ENCODE measurements around the gene CECR2. TPM values are rescaled to one million over a fixed set of nuclear protein-coding genes. Genes with fewer than 3 reads are reported as not detected.

The CECR2 gene
- total RNA-seq, 1 donor from 2014 or later = 25.3 TPM

GRCh38 chr22:17578136-17578754 is 209.0 kb downstream of the CECR2 start:
- no peak for TF ChIP-seq CTCF (conservative IDR thresholded peaks at IDR 0.05)
- H3K4me3 Mint-ChIP-seq = no peak overlapping the region
- H3K27me3 Mint-ChIP-seq = no peaks in the 10 kb centered on the region
- H3K36me3 Mint-ChIP-seq = no peaks in the 10 kb centered on the region
- H3K27ac Mint-ChIP-seq = no peak overlapping the region
- DNase-seq (ENCODE audit: extremely low spot score, unreplicated experiment) = no peak
- no peaks in the 10 kb centered on the region for H3K9me3 Mint-ChIP-seq
- H3K4me1 Mint-ChIP-seq (ENCODE audit: unreplicated experiment) = peaks cover 15% of the 10 kb centered on the region

GRCh38 chr22:17579535-17579981 is 210.3 kb downstream of the CECR2 start:
- Mint-ChIP-seq H3K36me3 (no peaks in the 10 kb centered on the region), H3K27ac (no peak overlapping the region), H3K9me3 (no peaks in the 10 kb centered on the region), H3K27me3 (no peaks in the 10 kb centered on the region), H3K4me3 (no peak overlapping the region), H3K4me1 (ENCODE audit: unreplicated experiment) (peaks cover 15% of the 10 kb centered on the region)
- DNase-seq (ENCODE audit: extremely low spot score, unreplicated experiment) = no peak
- no peak for TF ChIP-seq CTCF (conservative IDR thresholded peaks at IDR 0.05)

GRCh38 chr22:17580441-17581031 is 211.3 kb downstream of the CECR2 start:
- no peak for TF ChIP-seq CTCF (conservative IDR thresholded peaks at IDR 0.05)
- Mint-ChIP-seq H3K27me3 (no peaks in the 10 kb centered on the region), H3K27ac (no peak overlapping the region), H3K36me3 (no peaks in the 10 kb centered on the region), H3K4me1 (ENCODE audit: unreplicated experiment) (peaks cover 14% of the 10 kb centered on the region), H3K9me3 (no peaks in the 10 kb centered on the region), H3K4me3 (no peak overlapping the region)
- DNase-seq (ENCODE audit: extremely low spot score, unreplicated experiment) = no peak

- no peaks in the 10 kb centered on the region for H3K27me3 Mint-ChIP-seq
- H3K4me1 Mint-ChIP-seq (ENCODE audit: unreplicated experiment) = peaks cover 10% of the 10 kb centered on the region
- no peaks in the 10 kb centered on the region for H3K36me3 Mint-ChIP-seq
- no peak overlapping the region for H3K27ac Mint-ChIP-seq
- no peak overlapping the region for H3K4me3 Mint-ChIP-seq
- no peak for TF ChIP-seq CTCF (conservative IDR thresholded peaks at IDR 0.05)
- DNase-seq (ENCODE audit: extremely low spot score, unreplicated experiment) = no peak
- H3K9me3 Mint-ChIP-seq = no peaks in the 10 kb centered on the region
These were observed 211.8 kb downstream of the CECR2 start for GRCh38 chr22:17581056-17581455.

GRCh38 chr22:17581631-17582030 is 212.4 kb downstream of the CECR2 start:
- Mint-ChIP-seq H3K4me1 (ENCODE audit: unreplicated experiment) (peaks cover 10% of the 10 kb centered on the region), H3K9me3 (no peaks in the 10 kb centered on the region), H3K4me3 (no peak overlapping the region), H3K27ac (no peak overlapping the region), H3K36me3 (no peaks in the 10 kb centered on the region), H3K27me3 (no peaks in the 10 kb centered on the region)
- no peak for DNase-seq (ENCODE audit: extremely low spot score, unreplicated experiment)
- TF ChIP-seq CTCF (conservative IDR thresholded peaks at IDR 0.05) = no peak

All from type B pancreatic cell (in vitro differentiated cells).